GM18499 (cell line): ENCODE measurements around the gene SLC8A1.

Source experiments
- ATAC-seq: cut with Tn5 transposase; IDR thresholded peaks from one replicate; pipeline ENCODE4 v1.9.1; 2021; ENCODE audit warnings: moderate number of reproducible peaks; ENCODE audit not compliant: insufficient read depth, unreplicated experiment

SLC8A1 gene

GRCh38 chr2:40255103-40255502 is 196.8 kb downstream of the SLC8A1 start:
- no peak for ATAC-seq

GRCh38 chr2:40254611-40255010 is 197.3 kb downstream of the SLC8A1 start:
- no peak for ATAC-seq

GRCh38 chr2:40251137-40251536 is 200.8 kb downstream of the SLC8A1 start:
- no peak for ATAC-seq

GRCh38 chr2:40249577-40249976 is 202.3 kb downstream of the SLC8A1 start:
- ATAC-seq = no peak

GRCh38 chr2:40248294-40248693 is 203.6 kb downstream of the SLC8A1 start:
- ATAC-seq = no peak

GRCh38 chr2:40244675-40245074 is 207.2 kb downstream of the SLC8A1 start:
- no peak for ATAC-seq

GRCh38 chr2:40244251-40244650 is 207.6 kb downstream of the SLC8A1 start:
- no peak for ATAC-seq

- ATAC-seq = no peak
Observed at GRCh38 chr2:40243581-40244187, 208.2 kb downstream of the SLC8A1 start.

- ATAC-seq = no peak
Observed at GRCh38 chr2:40242315-40242714, 209.6 kb downstream of the SLC8A1 start.

- ATAC-seq = no peak
Observed at GRCh38 chr2:40240070-40240469, 211.8 kb downstream of the SLC8A1 start.

GRCh38 chr2:40230707-40231432 is 221.0 kb downstream of the SLC8A1 start:
- no peak for ATAC-seq

GRCh38 chr2:40230186-40230585 is 221.7 kb downstream of the SLC8A1 start:
- ATAC-seq = no peak

GRCh38 chr2:40228310-40228709 is 223.6 kb downstream of the SLC8A1 start:
- no peak for ATAC-seq

GRCh38 chr2:40227210-40227609 is 224.7 kb downstream of the SLC8A1 start:
- no peak for ATAC-seq

GRCh38 chr2:40226637-40227036 is 225.3 kb downstream of the SLC8A1 start:
- ATAC-seq = no peak

- ATAC-seq = no peak
Observed at GRCh38 chr2:40225670-40226210, 226.2 kb downstream of the SLC8A1 start.

GRCh38 chr2:40224318-40224717 is 227.6 kb downstream of the SLC8A1 start:
- ATAC-seq = no peak

- ATAC-seq = no peak
Observed at GRCh38 chr2:40220177-40220925, 231.5 kb downstream of the SLC8A1 start.

- no peak for ATAC-seq
Observed at GRCh38 chr2:40219141-40219540, 232.7 kb downstream of the SLC8A1 start.

- ATAC-seq = no peak
Observed at GRCh38 chr2:40218679-40219078, 233.2 kb downstream of the SLC8A1 start.

GRCh38 chr2:40213619-40214018 is 238.3 kb downstream of the SLC8A1 start:
- ATAC-seq = no peak
